MCF 10A (cell line): ENCODE data around the gene LNPEP. TPM values are rescaled to one million over a fixed set of nuclear protein-coding genes. Genes with fewer than 3 reads are reported as not detected.

Experiments
- BruUV-seq: library from RNA; stranded (reverse); fragments of 400-500 nt; replicated peaks from 2 replicates; lab custom pipeline; 2021; lab: Mats Ljungman, UMichigan
- CTCF ChIA-PET: fragments of 300-600 bp; sonication (Branson Sonifier 250); formaldehyde crosslinking; extraction: SDS; loops from one replicate; lab custom pipeline; 2021; ENCODE audit warnings: antibody characterized with exemption, inconsistent platforms; lab: Yijun Ruan, JAX
- POLR2A ChIA-PET: fragments of 300-600, 350-650 bp; sonication (Branson Sonifier 250); formaldehyde crosslinking; extraction: SDS; loops from one replicate; lab custom pipeline; 2020; ENCODE audit warnings: antibody characterized with exemption, inconsistent platforms; lab: Yijun Ruan, JAX
- DNase-seq: peaks from one replicate; pipeline ENCODE4 v3.0.0-alpha.2; 2018; ENCODE audit not compliant: unreplicated experiment
- H3K27ac Mint-ChIP-seq: one replicate; pipeline ENCODE4 v1.8.0; 2022; ENCODE audit warnings: mild to moderate bottlenecking, low read depth, mixed read lengths; ENCODE audit not compliant: unreplicated experiment
- H3K27me3 Mint-ChIP-seq: one replicate; pipeline ENCODE4 v1.8.0; 2022; ENCODE audit warnings: mixed read lengths; ENCODE audit not compliant: insufficient read depth, unreplicated experiment
- H3K36me3 Mint-ChIP-seq: one replicate; pipeline ENCODE4 v1.8.0; 2022; ENCODE audit warnings: mild to moderate bottlenecking, moderate library complexity, mixed read lengths; ENCODE audit not compliant: insufficient read depth, unreplicated experiment
- H3K4me1 Mint-ChIP-seq: one replicate; pipeline ENCODE4 v1.8.0; 2022; ENCODE audit warnings: mixed read lengths; ENCODE audit not compliant: insufficient read depth, unreplicated experiment
- H3K4me3 Mint-ChIP-seq: one replicate; pipeline ENCODE4 v1.8.0; 2022; ENCODE audit warnings: mild to moderate bottlenecking, moderate library complexity, mixed read lengths; ENCODE audit not compliant: unreplicated experiment
- H3K9me3 Mint-ChIP-seq: one replicate; pipeline ENCODE4 v1.8.0; 2022; ENCODE audit warnings: mixed read lengths; ENCODE audit not compliant: unreplicated experiment
- CTCF ChIP-seq: fragments of 200-600 bp; IDR thresholded peaks from one replicate; pipeline ENCODE4 v1.8.0; 2022; ENCODE audit warnings: antibody characterized with exemption, mild to moderate bottlenecking; ENCODE audit not compliant: unreplicated experiment
- intact Hi-C: fragments of 100-400 bp; cut with micrococcal nuclease; formaldehyde crosslinking; loops from 2 replicates; pipeline ENCODE4 v1.14.1; 2022
- total RNA-seq: library from RNA; stranded (reverse); gene quantifications from 2 replicates; pipeline ENCODE4 v1.2.3, GENCODE V29; 2022

The LNPEP gene
- total RNA-seq, 1 experiment from 2014 or later, result 26.4 TPM

- ChIA-PET POLR2A (interaction anchor here (0.6 to 1.8 kb wide), 5 partner anchors 16 to 1811 kb away, joined by 3 to 8 read pairs (median 4); partner anchors contain the start of gene LNPEP), CTCF (interaction anchor here (0.9 kb wide), 1 partner anchor 28 kb away, joined by 3 read pairs; no protein-coding TSS in a partner anchor)
- intact Hi-C loops, result no loop called here
- Mint-ChIP-seq H3K4me1 (peaks cover 12% of the 10 kb centered on the region), H3K4me3 (no peak overlapping the region), H3K27me3 (no peaks in the 10 kb centered on the region), H3K9me3 (no peaks in the 10 kb centered on the region), H3K36me3 (no peaks in the 10 kb centered on the region), H3K27ac (no peak overlapping the region)
- DNase-seq, result peak; percentile 36
- BruUV-seq, result no TSS peak
- no peak for TF ChIP-seq CTCF
Observed at GRCh38 chr5:96961053-96961452, 25.2 kb downstream of the LNPEP start.

- DNase-seq, result no peak
- Mint-ChIP-seq H3K27me3 (no peaks in the 10 kb centered on the region), H3K27ac (no peak overlapping the region), H3K36me3 (no peaks in the 10 kb centered on the region), H3K4me3 (no peak overlapping the region), H3K4me1 (peaks cover 6% of the 10 kb centered on the region), H3K9me3 (no peaks in the 10 kb centered on the region)
- ChIA-PET CTCF (interaction anchor here (0.7 to 1.1 kb wide), 3 partner anchors 94 to 1942 kb away, joined by 3 to 4 read pairs (median 3); no protein-coding TSS in a partner anchor), POLR2A (interaction anchor here (1.1 to 1.2 kb wide), 2 partner anchors 27 to 86 kb away, joined by 4 read pairs; partner anchors contain the start of genes ERAP2 and LNPEP)
- BruUV-seq, result no TSS peak
- TF ChIP-seq CTCF, result no peak
- intact Hi-C loops, result no loop called here
Observed at GRCh38 chr5:96962540-96962991, 26.7 kb downstream of the LNPEP start.

- intact Hi-C loops, result no loop called here
- H3K9me3 Mint-ChIP-seq, result no peaks in the 10 kb centered on the region
- no peak overlapping the region for H3K27ac Mint-ChIP-seq
- peaks cover 11% of the 10 kb centered on the region for H3K4me1 Mint-ChIP-seq
- no peak for DNase-seq
- no peaks in the 10 kb centered on the region for H3K36me3 Mint-ChIP-seq
- no peaks in the 10 kb centered on the region for H3K27me3 Mint-ChIP-seq
- no peak for TF ChIP-seq CTCF
- BruUV-seq, result no TSS peak
- ChIA-PET CTCF (interaction anchor here (1.1 kb wide), 1 partner anchor 95 kb away, joined by 3 read pairs; no protein-coding TSS in a partner anchor), POLR2A (interaction anchor here (0.9 to 1.2 kb wide), 2 partner anchors 17 to 27 kb away, joined by 3 to 4 read pairs; partner anchors contain the start of gene LNPEP)
- H3K4me3 Mint-ChIP-seq, result no peak overlapping the region
Observed at GRCh38 chr5:96963267-96963666, 27.4 kb downstream of the LNPEP start.

GRCh38 chr5:96966801-96967200 lies 30.9 kb downstream of the LNPEP start:
- Mint-ChIP-seq H3K9me3 (no peaks in the 10 kb centered on the region), H3K4me1 (peaks cover 24% of the 10 kb centered on the region), H3K27me3 (no peaks in the 10 kb centered on the region), H3K36me3 (no peaks in the 10 kb centered on the region), H3K27ac (no peak overlapping the region), H3K4me3 (no peak overlapping the region)
- BruUV-seq, result no TSS peak
- TF ChIP-seq CTCF, result no peak
- no peak for DNase-seq
- POLR2A ChIA-PET, result interaction anchor here (0.6 to 1.7 kb wide), 2 partner anchors 14 to 30 kb away, joined by 3 to 8 read pairs; partner anchors contain the start of gene LNPEP
- CTCF ChIA-PET, result interaction anchor here (0.6 to 1.4 kb wide), 3 partner anchors 31 to 194 kb away, joined by 3 to 4 read pairs (median 3); no protein-coding TSS in a partner anchor
- intact Hi-C loops, result no loop called here
